GM21576 (cell line): ENCODE measurements around the gene CHST14.
"Not testable (repeated sequence)": the region's sequence is repeated elsewhere in the genome, so short reads cannot be mapped to it uniquely, and the experiment has no call there.

Source experiments
- ATAC-seq: cut with Tn5 transposase; IDR thresholded peaks from one replicate; pipeline ENCODE4 v1.9.1; 2021; ENCODE audit warnings: mild to moderate bottlenecking, moderate library complexity; ENCODE audit not compliant: unreplicated experiment

Gene CHST14

DNA sequence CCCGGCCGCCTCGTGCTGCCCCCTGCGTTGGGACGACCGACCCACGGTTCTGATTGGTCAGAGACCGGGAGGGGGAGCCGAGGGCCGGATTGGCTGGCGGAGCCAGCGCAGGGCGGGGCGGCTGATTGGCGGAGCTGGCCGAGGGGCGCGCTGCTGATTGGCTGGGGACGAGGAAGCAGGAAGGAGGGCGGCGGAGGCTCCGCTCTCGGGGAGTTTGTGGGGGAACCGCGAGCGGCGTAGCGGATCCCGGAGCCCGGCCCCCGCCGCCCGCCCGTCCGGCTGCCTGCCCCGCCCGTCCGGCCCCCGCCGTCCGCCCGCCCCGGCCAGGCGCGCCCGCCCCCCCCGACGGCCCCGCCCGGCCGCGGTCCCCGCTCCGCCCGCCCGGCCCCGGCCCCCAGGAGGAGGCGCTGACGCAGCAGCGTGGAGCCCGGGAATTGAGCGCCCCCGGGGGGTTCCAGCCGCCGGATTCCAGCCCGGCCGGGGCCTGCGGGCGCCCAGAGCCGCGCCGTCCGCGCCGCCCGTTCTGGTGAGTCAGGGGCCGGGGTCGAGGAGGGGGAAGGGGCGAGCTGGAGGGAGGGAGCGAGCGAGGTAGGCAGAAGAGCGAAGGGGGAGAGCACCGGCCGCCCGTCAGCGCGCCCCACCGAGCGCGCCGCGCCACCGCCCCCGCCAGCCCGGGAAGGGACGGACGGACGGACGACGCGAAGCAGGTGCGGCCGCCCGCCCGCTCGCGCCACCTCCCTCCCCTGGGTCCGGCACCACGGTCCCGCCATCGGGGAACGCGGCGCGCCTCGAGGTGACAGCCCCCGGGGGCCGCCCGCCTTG is 29.8 kb upstream of the CHST14 start, which contains the start of gene BAHD1:
BAHD1 (plus strand) TSS at position 211 of the 822 bp plus-strand sequence. CDS start 17,512 bp downstream, outside the sequence.
- ATAC-seq, result peak; percentile 84

DNA sequence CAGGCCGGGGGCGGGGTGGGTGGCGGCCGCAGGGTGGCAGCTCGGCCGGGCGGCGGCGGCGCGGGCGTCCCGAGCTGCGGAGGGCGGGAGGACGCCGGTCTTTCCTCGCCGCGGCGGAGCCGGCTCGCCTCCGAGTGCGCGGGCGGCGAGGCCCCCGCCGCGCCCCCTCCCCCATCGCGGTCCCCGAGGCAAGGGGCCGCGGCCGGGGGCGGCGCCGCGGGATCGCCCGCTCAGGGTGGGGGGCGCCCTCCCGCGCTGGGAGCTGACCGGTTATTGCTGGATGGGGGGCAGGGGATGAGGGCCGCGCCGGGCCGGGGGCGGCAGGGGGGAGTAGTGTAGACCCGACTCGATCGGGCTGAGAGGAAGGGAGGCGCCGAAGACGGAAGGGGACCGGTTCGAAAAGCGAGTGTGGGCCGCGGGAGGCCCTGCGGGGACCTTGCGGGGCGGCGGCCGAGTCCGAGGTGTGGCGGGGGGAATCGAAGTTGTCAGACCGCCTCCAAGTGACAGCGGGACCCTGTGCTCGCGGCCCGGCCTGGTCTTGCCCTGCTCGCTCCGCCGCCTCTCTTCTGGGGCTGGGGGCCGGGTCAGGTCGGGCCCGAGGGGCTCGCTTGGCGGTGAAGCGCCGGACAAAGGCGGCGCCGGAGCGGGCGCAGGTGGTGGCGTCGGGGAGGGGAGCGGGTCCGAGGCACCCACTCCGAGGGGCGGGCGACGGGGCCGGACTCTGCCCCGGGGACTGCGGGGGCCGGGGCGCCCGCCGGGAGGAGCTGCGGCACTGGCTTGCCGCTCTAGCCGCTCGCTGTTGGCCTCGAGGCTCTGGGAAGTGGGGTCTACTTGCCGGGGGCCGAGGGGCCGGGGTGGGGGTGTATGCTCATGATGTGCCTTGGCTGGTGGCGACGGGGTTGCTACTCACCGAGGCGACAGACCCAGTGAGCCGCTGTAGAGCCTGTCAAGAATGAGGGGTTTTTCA is 28.9 kb upstream of the CHST14 start:
- ATAC-seq, result no peak

DNA sequence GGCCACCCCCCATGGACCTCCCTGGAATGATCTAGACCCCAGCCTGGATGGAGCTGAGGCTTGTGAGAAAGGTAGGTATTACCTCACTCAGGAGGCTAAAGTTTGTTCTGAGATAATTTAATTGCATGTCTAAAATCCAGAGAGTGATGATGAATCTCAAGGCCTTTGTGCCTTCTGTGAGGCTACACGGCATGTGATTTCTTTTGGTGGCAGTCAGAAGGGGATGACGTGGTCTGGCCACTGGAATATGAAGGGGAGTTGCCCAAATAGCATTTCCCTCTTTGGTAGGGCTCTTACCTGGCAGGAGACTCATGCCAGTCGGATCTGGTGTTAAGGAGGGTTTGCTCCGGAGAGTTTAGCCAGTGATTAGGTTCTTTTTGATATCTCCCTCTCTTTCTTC is 27.5 kb upstream of the CHST14 start:
- no peak for ATAC-seq

DNA sequence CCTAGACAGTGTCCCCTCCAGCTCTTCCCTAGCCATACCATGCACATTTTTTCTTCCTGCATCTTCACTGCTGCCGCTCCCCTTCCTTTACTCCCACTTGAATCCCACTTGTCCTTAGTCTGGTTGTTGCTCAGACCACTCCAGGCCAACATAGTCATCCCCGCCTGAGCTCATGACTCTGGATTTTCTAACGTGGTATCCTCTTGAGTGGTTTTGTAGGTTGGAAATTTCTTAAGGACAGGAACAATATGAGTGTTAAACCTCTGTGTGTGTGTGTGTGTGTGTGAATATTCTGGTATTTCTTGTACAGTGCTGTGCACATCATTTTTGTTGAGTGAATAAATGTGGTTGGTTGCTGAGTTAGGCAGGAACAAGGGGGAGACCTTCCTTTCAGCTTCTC is 26.9 kb upstream of the CHST14 start:
- ATAC-seq, result no peak

DNA sequence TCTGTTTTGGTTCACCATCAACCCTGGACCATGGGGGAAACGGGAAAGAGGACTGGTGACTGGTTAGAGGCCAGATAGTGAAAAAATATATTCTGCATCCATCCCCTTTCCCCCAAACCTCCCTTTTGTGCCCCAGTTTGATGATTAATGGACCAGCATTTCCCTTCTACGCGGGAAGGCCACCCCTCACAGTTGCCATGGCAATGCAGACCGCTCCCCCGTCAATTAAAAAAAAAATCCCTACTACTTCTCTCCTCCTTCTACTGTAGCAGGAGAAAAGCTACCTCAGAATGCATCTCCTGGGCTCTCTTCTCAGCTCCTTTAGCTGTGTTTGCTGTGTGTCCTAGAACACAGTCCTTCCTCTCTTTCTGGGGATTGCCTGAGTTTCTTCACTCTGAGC is 26.0 kb upstream of the CHST14 start:
- ATAC-seq, result no peak

DNA sequence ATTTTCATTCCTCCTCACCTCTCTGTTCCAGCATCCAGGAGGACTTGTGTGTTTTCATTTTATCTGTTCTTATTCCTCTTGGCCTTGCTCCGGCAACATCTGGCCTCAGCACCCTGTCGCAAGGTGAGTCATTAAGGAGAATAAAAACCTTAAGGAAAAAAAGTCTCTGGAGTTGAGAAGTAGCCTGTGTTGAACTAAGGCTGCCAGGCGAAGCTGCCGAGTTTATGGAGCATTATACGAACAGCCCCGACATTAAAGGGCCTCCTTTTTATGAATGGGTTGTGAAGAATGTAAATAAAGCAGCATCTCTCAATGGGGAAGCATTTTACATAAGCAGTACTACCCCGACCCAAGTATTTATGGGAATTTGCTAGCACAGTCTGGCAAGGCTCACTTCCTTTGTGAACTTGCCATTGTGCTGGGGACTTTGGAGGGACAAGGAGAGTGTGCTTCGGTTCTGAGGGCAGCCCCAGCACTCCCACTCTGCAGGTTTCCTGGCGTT is 25.3 kb upstream of the CHST14 start:
- no peak for ATAC-seq

DNA sequence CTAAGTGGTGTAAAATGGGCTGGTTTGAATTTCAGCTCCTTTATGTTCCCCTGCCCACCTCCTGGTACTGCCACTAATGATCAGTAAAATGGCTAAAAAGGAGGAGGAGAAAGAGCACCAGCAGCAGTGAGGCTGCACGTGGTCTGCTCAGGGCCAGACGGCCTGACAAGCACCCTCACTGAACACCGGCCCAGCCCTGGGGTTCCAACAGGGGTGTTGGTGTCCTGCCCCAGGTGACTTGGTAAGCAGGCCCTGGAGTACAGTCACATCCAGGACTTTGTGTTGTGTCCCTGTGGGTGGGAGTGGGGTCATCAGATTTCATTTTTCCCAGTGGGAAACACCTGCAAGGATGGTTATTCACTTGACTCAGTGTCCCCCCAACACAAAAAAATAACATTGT is 24.6 kb upstream of the CHST14 start:
- no peak for ATAC-seq

DNA sequence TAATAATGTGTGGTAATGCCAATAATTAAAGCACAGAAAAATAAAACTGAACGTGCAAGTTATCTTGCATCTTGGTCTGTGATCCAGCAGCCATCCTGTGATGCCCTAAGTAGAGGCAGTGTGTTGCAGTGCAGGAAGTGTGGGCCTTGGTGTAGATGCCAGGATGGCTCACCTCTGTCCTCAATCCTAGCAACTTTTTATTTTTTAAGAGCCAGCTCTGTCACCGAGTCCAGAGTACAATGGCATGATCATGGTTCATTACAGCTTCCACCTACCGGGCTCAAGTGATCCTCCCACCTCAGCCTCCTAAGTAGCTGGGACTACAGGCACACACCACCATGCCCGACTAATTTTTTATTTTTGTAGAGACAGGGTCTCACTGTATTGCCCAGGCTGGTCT is 22.4 kb upstream of the CHST14 start:
- no peak for ATAC-seq

DNA sequence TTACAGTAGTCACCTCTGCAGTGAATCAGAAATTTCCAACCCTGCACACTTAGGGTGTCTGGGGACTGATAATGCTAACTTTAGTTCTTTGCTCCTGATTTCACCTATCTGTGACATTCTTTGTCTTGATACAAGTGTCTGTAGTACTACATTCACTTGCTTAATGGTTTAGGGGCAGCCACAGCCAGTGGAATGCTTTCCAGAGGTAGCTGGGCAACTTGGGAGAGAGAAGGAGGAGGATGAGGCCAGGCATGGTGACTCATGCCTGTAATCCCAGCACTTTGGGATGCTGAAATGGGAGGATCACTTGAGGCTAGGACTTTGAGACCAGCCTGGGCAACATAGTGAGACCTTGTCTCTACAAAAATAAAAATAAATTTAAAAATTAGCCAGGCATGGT is 21.5 kb upstream of the CHST14 start:
- ATAC-seq, result no peak

DNA sequence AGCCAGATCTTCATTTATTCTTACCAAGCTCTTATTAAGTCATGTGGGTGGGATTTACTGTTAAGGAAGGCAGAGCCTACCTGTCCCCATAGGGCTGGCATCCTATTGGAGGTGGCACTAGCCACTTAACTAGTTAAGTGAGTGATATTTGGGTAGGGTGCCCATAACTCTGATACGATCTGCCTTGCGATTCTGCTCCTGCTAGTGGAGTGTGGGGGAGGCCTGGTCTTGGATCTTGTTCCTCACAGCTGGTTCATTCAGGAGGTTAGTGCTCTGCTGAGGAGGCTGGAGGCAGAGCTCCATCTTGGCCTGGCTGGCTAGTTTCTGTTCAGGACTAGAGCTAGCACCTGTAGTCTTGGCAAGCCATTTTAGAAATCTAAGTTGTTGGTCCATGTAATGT is 20.7 kb upstream of the CHST14 start:
- ATAC-seq, result no peak

DNA sequence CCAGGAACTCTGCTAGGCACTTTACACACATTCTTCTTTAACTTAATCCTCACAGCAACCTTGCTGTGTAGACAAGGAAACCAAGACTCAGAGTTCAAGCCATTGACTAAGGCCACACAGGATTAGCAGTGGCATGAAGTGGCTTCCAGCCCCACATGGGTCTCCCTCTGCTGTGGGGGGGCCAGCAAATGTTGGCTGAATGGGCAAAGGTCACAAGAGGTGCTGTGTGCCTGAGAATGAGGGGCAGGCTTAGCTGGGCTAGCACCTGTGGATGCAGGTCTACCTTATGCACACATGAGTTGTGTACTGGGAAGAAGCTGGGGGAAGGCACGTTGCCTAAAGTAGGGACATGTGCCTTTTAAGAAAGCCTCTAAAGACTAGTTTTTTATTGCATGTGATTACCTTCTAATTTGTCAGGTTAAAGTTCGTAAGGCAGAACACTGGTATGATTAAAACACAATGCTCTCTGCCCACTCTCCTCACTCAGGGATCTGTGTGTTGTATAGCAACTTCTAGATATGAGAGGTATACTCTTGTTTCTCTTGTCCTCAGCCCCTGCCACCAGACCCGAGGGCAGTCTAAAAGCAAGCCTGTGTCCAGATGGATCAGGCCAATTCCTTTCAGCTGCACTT is 19.1 kb upstream of the CHST14 start:
- no peak for ATAC-seq

DNA sequence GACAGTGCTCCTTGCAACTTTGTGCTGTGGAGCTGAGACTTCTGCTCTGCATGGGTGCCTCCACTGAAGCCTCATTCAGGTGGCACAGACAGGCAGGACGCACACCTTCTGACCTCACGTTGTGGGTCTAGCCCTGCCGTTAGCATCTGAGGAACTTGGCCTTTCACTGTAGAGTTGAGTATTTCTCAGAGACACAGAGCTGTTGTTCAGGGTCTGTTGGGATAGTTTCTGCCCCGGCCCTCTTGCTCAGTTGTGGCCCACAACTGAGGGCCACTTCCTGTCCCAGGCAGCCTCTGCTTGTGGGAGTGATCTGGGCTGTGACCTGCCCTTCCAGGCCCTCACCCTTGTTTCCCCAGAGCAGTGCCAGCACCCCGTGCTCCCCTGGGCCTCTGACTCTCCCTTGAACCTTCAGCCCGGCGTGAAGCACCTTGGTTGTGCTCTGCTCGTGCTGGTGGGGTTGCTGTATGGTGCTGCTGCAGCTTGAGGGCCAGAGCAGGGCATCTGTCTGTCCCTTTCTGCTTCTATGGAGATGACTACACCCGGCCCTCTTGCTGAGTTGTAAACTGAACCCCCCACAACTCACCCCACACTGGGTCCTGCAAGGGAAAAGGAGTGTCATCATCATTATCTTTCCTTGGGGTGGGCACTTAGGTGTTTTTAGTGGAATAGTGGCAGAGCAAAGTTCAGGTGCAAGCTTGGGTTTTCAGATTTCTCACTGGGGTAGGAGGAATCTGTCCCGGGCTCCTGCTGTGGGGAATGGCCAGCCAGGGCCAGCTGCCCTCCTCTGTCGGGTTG is 18.3 kb upstream of the CHST14 start:
- peak; percentile 51 for ATAC-seq

DNA sequence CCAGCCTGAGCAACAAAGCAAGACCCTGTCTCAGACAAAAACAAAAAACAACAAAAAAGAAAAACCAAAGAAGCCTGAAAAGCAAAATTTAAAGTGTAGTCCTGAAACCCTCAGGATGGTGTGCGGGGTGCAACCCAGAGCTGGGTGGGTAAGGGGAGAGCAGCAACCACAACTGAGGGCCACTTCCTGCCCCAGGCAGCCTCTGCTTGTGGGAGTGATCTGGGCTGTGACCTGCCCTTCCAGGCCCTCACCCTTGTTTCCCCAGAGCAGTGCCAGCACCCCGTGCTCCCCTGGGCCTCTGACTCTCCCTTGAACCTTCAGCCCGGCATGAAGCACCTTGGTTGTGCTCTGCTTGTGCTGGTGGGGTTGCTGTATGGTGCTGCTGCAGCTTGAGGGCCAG is 16.8 kb upstream of the CHST14 start:
- not testable (repeated sequence) for ATAC-seq

DNA sequence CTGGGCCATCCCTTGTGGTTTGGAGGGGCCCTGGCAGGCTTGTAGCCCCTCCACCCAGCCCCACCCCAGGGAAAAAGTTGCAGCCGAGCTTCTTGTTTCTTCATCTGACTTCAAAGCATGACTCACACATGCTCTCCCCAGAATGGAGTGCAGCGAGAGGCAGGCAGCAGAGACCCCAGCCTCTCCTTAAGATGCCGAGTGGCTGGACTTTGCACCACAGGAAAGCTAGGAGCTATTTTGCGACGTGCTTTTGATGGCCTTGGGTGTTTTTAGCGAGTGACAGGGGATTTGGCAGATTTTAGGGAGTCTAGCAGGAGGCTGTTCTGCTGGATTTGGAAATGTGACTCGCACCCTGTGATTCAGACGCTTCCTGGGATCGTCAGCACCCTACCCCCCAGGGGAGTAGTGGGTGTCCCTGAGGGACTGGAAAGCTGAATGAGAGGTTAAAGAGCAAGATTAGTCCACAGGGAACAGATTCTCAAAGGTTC is 15.8 kb upstream of the CHST14 start:
- no peak for ATAC-seq

DNA sequence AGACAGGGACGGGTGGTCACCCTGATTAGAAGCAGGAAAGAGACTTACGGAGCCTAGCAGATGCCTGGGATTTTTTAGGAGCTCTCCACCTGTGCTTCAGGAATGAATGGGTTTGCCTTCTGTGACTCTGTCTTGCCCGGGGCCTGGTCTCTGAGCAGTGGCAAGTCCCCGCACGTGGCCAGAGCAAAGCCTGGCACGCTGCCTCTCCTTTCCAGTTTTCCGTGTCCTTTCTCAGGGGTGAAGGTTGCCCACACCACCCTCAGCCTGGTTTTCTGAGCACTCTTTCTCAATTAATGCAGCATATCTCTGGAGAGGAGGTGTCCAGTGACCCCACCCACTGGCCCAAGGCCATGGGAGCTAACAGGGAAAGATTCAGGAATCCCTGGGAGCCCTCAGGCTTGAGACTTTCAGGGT is 14.5 kb upstream of the CHST14 start:
- no peak for ATAC-seq

DNA sequence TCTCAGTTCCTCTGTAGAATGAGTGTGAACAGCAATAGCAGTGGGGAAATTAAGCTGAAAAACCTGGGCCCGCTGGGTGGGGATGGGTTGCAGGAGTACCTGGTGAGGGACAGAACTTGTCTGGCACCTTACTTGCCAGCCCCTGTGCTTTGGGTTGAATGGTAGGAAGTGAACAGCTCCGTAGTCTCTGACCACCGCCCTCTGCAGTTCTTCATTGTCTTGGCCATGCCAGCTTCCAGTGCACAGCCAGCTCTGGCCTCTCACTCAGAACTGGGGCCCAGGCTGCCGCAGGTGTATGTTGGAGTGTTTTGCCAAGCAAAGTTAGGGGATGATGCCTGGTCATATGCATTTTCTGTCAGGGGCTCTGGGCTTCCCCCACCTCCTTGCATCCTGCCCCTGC is 14.0 kb upstream of the CHST14 start:
- no peak for ATAC-seq

DNA sequence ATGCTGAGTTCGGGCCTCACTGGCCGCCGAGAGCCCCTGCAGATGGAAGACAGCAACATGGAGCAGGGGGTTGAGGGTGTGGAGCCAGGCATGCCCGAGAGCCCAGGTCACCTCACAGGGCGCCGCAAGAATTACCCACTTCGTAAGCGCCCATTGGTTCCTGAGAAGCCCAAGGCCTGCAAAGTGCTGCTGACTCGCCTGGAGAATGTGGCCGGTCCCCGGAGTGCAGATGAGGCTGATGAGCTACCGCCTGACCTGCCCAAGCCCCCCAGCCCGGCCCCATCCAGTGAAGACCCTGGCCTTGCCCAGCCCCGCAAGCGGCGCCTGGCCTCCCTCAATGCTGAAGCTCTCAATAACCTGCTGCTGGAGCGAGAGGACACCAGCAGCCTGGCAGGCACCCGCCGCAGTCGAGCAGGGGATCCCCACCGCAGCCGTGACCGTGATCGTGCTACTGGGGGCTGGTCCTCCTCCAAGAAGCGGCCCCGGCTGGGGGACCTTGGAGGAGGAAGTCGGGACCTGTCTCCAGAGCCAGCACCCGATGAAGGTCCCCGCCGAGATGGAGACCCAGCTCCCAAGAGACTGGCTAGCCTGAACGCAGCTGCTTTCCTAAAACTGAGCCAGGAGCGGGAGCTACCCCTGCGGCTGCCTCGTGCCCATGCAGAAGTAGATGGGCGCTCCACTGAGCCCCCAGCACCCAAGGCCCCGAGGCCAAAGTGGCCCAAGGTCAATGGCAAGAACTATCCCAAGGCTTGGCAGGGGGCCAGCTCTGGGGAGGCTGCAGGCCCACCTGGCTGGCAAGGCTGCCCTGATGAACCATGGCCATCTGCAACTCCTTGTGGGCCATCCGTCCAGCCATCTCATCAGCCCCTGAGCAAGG is 12.1 kb upstream of the CHST14 start:
- ATAC-seq, result no peak

DNA sequence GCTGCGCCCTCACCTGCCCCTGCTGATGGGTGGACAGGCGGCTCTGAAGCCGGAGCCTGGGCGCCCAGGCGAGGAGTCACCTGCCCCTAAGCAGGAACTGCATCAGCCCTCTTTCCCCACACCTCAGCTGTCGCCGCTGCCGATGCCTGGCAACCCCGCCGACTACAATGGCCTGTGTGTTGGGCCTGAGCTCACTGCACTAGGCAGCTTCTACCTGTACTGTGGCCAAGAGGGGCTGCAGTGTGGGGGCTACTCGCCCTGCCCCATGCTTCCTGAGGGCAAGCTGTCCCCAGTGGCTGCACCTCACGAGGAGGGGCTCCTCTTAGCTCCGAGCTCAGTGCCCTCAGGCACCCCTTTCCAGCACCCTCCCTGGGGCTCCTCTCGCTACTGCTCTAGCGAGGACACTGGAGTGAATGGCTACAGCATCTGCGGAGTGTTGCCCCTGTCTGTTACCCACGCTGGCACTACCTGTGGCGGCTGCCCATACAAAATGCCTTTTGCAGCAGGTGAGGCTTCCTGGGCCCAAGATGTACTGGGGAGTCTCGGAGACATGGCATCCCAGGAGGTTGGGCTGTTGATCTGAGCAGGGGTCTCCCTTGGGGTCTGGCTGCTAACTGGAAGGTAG is 11.3 kb upstream of the CHST14 start:
- no peak for ATAC-seq

DNA sequence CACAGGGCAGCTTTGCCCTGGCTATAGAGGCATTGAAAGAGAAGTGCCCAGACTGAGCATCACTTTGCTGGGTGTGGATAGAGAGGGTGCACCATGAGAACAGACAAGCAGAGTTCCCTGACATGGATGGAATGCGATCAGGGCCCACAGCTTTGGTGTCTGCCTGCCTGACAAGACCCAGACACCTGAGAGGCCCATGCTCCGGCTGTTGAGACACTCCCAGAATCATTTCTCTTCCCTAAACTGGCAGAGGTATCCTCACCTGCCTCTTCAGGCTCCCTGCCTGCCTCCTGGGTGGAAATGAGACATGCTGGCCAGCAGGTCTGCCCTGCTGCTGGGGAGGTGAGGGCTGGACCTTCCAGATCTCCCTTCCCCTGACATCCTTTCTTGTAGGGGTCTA is 10.4 kb upstream of the CHST14 start:
- ATAC-seq, result no peak
